ENCODE measurements around the gene CHP1. TPM values are rescaled to one million over a fixed set of nuclear protein-coding genes. Genes with fewer than 3 reads are reported as not detected.

Gene CHP1
- total and polyA plus RNA-seq, 9 of the 15 experiments (the other 6 are each of a cell fraction or from before 2014, with no cell fraction given) = 31.7 to 83.4 (median 67.6) TPM

- TF ChIP-seq POLR3G (IDR thresholded peaks at IDR 0.05; ENCODE audit: extremely low read depth, insufficient read length, insufficient replicate concordance) (no peak), KDM2B (CRISPR knock-in tag; IDR thresholded peaks at IDR 0.05) (no peak), CC2D1A (IDR thresholded peaks at IDR 0.05) (no peak), SOX6 (IDR thresholded peaks at IDR 0.05) (0 out of 2 replicates have a peak, but pooled peaks have one; percentile 7), TCF7 (IDR thresholded peaks at IDR 0.05; ENCODE audit: borderline replicate concordance) (no peak), NCOA6 (IDR thresholded peaks at IDR 0.05) (no peak), ZNF174 (CRISPR knock-in tag; IDR thresholded peaks at IDR 0.05) (no peak), ZC3H8 (IDR thresholded peaks at IDR 0.05) (no peak), ZBTB1 (CRISPR knock-in tag; IDR thresholded peaks at IDR 0.05; ENCODE audit: borderline replicate concordance, low read depth) (peak; percentile 86), TOE1 (IDR thresholded peaks at IDR 0.05; ENCODE audit: borderline replicate concordance) (no peak; the same call in 1 of the 2 replicates), TOE1 (CRISPR knock-in tag; IDR thresholded peaks at IDR 0.05; ENCODE audit: borderline replicate concordance, low read depth) (0 out of 2 replicates have a peak, but pooled peaks have one; percentile 9), RAD51 (IDR thresholded peaks at IDR 0.05; ENCODE audit: borderline replicate concordance, low read depth) (peak; percentile 91), ZNF780A (CRISPR knock-in tag; IDR thresholded peaks at IDR 0.05) (no peak), ZNF764 (CRISPR knock-in tag; IDR thresholded peaks at IDR 0.05; ENCODE audit: low read depth) (no peak), DNMT1 (IDR thresholded peaks at IDR 0.05) (no peak), DMBX1 (CRISPR knock-in tag; IDR thresholded peaks at IDR 0.05; ENCODE audit: borderline replicate concordance) (peak; percentile 16; the same call in 1 of the 2 replicates), IFI16 (CRISPR knock-in tag; IDR thresholded peaks at IDR 0.05) (no peak), JUN (IDR thresholded peaks at IDR 0.05; ENCODE audit: borderline replicate concordance, low read depth, low read length) (0 out of 2 replicates have a peak, but pooled peaks have one; percentile 33), JUN (CRISPR knock-in tag; IDR thresholded peaks at IDR 0.05; ENCODE audit: borderline replicate concordance) (peak; percentile 54; the same call in 1 of the 2 replicates), HNRNPLL (IDR thresholded peaks at IDR 0.05; ENCODE audit: low read depth, low read length, poor library complexity, severe bottlenecking) (peak; percentile 91), CBFA2T2 (conservative IDR thresholded peaks at IDR 0.05) (0 out of 2 replicates have a peak, but pooled peaks have one; percentile 37)
- TF ChIP-seq, protein P1, sequence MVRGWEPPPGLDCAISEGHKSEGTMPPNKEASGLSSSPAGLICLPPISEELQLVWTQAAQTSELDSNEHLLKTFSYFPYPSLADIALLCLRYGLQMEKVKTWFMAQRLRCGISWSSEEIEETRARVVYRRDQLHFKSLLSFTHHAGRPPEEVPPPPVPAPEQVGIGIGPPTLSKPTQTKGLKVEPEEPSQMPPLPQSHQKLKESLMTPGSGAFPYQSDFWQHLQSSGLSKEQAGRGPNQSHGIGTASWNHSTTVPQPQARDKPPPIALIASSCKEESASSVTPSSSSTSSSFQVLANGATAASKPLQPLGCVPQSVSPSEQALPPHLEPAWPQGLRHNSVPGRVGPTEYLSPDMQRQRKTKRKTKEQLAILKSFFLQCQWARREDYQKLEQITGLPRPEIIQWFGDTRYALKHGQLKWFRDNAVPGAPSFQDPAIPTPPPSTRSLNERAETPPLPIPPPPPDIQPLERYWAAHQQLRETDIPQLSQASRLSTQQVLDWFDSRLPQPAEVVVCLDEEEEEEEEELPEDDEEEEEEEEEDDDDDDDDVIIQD (CRISPR knock-in tag; IDR thresholded peaks at IDR 0.05) = no peak
- TF ChIP-seq, protein P2, sequence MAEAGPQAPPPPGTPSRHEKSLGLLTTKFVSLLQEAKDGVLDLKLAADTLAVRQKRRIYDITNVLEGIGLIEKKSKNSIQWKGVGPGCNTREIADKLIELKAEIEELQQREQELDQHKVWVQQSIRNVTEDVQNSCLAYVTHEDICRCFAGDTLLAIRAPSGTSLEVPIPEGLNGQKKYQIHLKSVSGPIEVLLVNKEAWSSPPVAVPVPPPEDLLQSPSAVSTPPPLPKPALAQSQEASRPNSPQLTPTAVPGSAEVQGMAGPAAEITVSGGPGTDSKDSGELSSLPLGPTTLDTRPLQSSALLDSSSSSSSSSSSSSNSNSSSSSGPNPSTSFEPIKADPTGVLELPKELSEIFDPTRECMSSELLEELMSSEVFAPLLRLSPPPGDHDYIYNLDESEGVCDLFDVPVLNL (CRISPR knock-in tag; IDR thresholded peaks at IDR 0.05; ENCODE audit: low read depth) = peak; percentile 81
- TF ChIP-seq, protein P3, sequence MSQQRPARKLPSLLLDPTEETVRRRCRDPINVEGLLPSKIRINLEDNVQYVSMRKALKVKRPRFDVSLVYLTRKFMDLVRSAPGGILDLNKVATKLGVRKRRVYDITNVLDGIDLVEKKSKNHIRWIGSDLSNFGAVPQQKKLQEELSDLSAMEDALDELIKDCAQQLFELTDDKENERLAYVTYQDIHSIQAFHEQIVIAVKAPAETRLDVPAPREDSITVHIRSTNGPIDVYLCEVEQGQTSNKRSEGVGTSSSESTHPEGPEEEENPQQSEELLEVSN (IDR thresholded peaks at IDR 0.05; ENCODE audit: borderline replicate concordance in 1 of 2, extremely low read depth in 1 of 2, insufficient read depth in 1 of 2, insufficient read length in 1 of 2, low read depth in 1 of 2, low read length in 1 of 2, poor library complexity in 1 of 2, severe bottlenecking in 1 of 2) = peak in 1 of 2 experiments; percentile 46
Observed at GRCh38 chr15:41283653-41284426, 52.8 kb downstream of the CHP1 start (continued).

All from K562 (cell line).